ENCODE data around the gene DOCK2. TPM values are rescaled to one million over a fixed set of nuclear protein-coding genes. Genes with fewer than 3 reads are reported as not detected.

Gene DOCK2
- total RNA-seq, 4 donors from 2014 or later: 0.32 to 5.3 (median 2.7) TPM

DNA sequence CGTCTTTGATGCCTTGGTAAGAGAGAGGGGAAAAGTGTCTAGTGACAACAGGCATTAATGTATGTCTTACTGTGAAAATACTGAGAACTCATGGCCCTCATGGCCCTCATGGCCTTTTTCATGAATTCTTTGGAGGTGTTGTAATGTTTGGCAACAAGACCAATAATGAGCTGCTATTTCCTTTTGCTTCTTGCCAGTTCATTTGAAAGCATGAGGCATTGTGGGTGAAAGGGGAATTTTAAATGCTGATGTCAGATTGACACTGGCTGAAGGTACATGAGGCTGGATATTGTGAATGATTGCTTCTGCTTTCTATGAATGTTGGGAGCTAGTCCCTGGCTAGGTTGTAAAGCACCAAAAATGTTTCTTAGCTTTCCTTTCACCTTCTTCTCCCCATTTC lies 79.2 kb downstream of the DOCK2 start:
- intact Hi-C loops (cut with DNase I; ENCODE audit: low total_unique reads): no loop called here
- no peak for ATAC-seq
- H3K36me3 ChIP-seq: no peaks in the 10 kb centered on the region
- no peaks in the 10 kb centered on the region for H3K9me3 ChIP-seq
- no peak overlapping the region for H3K4me3 ChIP-seq
- in situ Hi-C loops (cut with MboI; ENCODE audit: low sequenced_read_pairs in 4 of 4): no loop called here
- no peak overlapping the region for H3K27ac ChIP-seq
- no peak for DNase-seq
- TF ChIP-seq POLR2A (IDR thresholded peaks at IDR 0.05): no peak
- TF ChIP-seq CTCF (IDR thresholded peaks at IDR 0.05 in 4 of 5, conservative IDR thresholded peaks at IDR 0.05 in 1 of 5): no peak
- no peaks in the 10 kb centered on the region for H3K27me3 ChIP-seq
- no peaks in the 10 kb centered on the region for H3K4me1 ChIP-seq

DNA sequence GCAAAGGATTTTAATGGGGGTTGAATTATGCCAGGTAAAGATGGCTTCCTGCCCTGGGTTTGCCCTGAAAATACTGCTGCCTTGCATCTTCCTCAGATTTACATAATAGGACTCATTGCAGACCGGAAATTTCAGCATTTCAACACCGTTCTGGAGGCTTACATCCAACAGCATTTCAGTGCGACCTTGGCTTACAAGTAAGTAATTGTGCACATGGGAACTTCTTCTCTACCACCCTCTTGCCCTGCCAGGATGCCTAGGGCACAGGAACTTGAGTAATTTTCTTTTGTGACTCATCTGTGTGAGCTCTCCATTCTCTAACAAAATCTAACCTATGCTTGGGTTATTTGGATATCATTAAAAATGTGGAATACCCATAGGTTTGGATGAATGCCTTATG lies 80.2 kb downstream of the DOCK2 start:
- Histone ChIP-seq H3K9me3 (no peaks in the 10 kb centered on the region), H3K4me3 (no peak overlapping the region), H3K27me3 (no peaks in the 10 kb centered on the region), H3K27ac (no peak overlapping the region), H3K4me1 (no peaks in the 10 kb centered on the region), H3K36me3 (no peaks in the 10 kb centered on the region)
- intact Hi-C loops (cut with DNase I; ENCODE audit: low total_unique reads): no loop called here
- ATAC-seq (no peak), DNase-seq (no peak)
- no peak for TF ChIP-seq CTCF (IDR thresholded peaks at IDR 0.05 in 4 of 5, conservative IDR thresholded peaks at IDR 0.05 in 1 of 5)
- TF ChIP-seq POLR2A (IDR thresholded peaks at IDR 0.05): no peak
- in situ Hi-C loops (cut with MboI; ENCODE audit: low sequenced_read_pairs in 4 of 4): no loop called here

DNA sequence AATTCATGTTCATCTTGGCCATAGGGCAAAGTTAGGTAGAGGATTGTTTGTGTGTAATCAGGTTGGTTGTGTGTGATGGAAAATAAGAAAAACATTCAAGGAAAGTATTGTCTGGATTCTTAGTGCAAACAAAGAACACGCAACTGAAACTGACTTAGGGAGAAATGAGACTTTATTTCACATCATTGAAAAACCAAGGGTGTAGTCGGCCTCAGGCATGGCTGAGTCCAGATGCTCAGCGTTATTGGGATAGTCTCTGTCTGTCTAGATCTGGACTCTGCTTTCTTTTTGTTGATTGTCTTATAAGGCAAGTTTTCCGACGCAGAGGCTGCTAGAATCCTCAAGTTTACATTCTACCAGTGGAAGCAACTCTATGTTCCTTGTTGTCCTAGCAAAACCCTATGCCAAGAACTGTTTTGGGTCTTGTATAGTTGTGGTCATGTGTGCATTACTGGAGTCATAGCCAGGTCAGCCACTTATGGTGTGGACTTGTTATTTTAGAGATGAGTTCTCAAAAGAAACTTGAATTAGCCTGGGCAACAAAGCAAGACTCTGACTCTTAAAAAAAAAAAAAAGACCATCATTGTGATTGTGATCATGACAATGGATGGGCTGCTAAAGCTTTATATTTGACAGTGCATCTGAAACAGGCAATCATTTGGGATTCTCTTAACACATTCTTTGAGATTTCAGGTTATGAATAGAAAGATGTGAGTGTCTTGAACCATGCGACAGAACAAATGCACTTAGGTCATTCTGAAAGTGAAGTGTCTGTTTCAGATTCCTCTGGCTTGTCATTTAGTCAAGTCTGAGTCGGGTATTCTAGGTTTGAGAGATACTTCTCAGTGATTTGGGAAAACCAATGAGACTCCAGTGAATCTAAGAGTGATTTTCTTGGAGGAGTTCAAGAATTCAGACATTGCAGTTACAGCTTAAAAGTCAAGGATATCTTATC lies 82.6 kb downstream of the DOCK2 start:
- TF ChIP-seq POLR2A (IDR thresholded peaks at IDR 0.05): no peak
- no peak for TF ChIP-seq CTCF (IDR thresholded peaks at IDR 0.05 in 4 of 5, conservative IDR thresholded peaks at IDR 0.05 in 1 of 5)
- ATAC-seq: no peak
- in situ Hi-C loops (cut with MboI; ENCODE audit: low sequenced_read_pairs in 4 of 4) (no loop called here), intact Hi-C loops (cut with DNase I; ENCODE audit: low total_unique reads) (no loop called here)
- Histone ChIP-seq H3K36me3 (no peaks in the 10 kb centered on the region), H3K9me3 (no peaks in the 10 kb centered on the region), H3K27me3 (no peaks in the 10 kb centered on the region), H3K27ac (no peak overlapping the region), H3K4me3 (no peak overlapping the region), H3K4me1 (no peaks in the 10 kb centered on the region)
- no peak for DNase-seq

DNA sequence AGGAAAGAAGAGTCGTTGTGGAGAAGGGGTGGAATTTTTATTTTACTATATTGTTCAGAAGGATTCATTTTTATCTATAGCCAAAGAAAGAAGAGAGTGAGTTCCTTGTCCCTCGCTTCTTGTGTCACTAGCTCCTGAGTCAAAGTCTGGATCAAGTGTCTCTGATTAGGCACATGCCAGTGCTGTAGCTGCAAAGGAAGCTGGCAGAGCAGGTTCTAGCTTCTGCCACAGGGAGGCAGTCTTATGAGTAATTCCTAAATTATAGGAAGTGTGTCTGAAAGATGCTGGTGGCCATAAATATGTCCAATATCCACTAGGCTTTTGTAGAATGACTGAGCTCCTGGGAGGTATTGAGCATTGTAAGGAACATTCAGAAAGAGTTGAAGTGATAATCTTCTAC lies 84.7 kb downstream of the DOCK2 start:
- DNase-seq (no peak), ATAC-seq (no peak)
- Histone ChIP-seq H3K27me3 (no peaks in the 10 kb centered on the region), H3K9me3 (no peaks in the 10 kb centered on the region), H3K27ac (no peak overlapping the region), H3K36me3 (no peaks in the 10 kb centered on the region), H3K4me3 (no peak overlapping the region), H3K4me1 (no peaks in the 10 kb centered on the region)
- intact Hi-C loops (cut with DNase I; ENCODE audit: low total_unique reads) (no loop called here), in situ Hi-C loops (cut with MboI; ENCODE audit: low sequenced_read_pairs in 4 of 4) (no loop called here)
- TF ChIP-seq CTCF (IDR thresholded peaks at IDR 0.05 in 4 of 5, conservative IDR thresholded peaks at IDR 0.05 in 1 of 5) (no peak), POLR2A (IDR thresholded peaks at IDR 0.05) (no peak)
